ENCODE data around the gene GRAPL.
"Not testable (repeated sequence)": the region's sequence is repeated elsewhere in the genome, so short reads cannot be mapped to it uniquely, and the experiment has no call there.

The GRAPL gene

GRCh38 chr17:19127148-19127980, at the start of gene GRAPL:
Gene GRAPL, plus strand, starts transcription at chr17:19127589. Its CDS starts 31 bp downstream, at chr17:19127620.
- not testable (repeated sequence) for DNase-seq

GRCh38 chr17:19088804-19089685, 38.3 kb upstream of the GRAPL start:
- not testable (repeated sequence) for DNase-seq

GRCh38 chr17:19090058-19090772, 37.2 kb upstream of the GRAPL start:
- DNase-seq, result not testable (repeated sequence)

- DNase-seq, result not testable (repeated sequence)
Measured at GRCh38 chr17:19092737-19093683, 34.4 kb upstream of the GRAPL start.

GRCh38 chr17:19093684-19094438, 33.5 kb upstream of the GRAPL start:
- not testable (repeated sequence) for DNase-seq

GRCh38 chr17:19108517-19108916, 18.9 kb upstream of the GRAPL start:
- not testable (repeated sequence) for DNase-seq

GRCh38 chr17:19110189-19111097, 16.9 kb upstream of the GRAPL start:
- DNase-seq, result not testable (repeated sequence)

- DNase-seq, result not testable (repeated sequence)
Measured at GRCh38 chr17:19111111-19111711, 16.2 kb upstream of the GRAPL start.

- DNase-seq, result not testable (repeated sequence)
Measured at GRCh38 chr17:19111801-19112458, 15.5 kb upstream of the GRAPL start.

GRCh38 chr17:19112459-19112826, 14.9 kb upstream of the GRAPL start:
- not testable (repeated sequence) for DNase-seq

GRCh38 chr17:19118695-19119094, 8.7 kb upstream of the GRAPL start:
- not testable (repeated sequence) for DNase-seq

GRCh38 chr17:19125289-19125688, 2.1 kb upstream of the GRAPL start:
- DNase-seq, result not testable (repeated sequence)

GRCh38 chr17:19129500-19129899, 2.1 kb downstream of the GRAPL start:
- not testable (repeated sequence) for DNase-seq

GRCh38 chr17:19131108-19131507, 3.7 kb downstream of the GRAPL start:
- not testable (repeated sequence) for DNase-seq

- DNase-seq, result not testable (repeated sequence)
Measured at GRCh38 chr17:19131772-19132171, 4.4 kb downstream of the GRAPL start.

- not testable (repeated sequence) for DNase-seq
Measured at GRCh38 chr17:19133793-19134192, 6.4 kb downstream of the GRAPL start.

GRCh38 chr17:19135391-19135790, 8.0 kb downstream of the GRAPL start:
- DNase-seq, result not testable (repeated sequence)

GRCh38 chr17:19136138-19136537, 8.7 kb downstream of the GRAPL start:
- DNase-seq, result not testable (repeated sequence)

- not testable (repeated sequence) for DNase-seq
Measured at GRCh38 chr17:19136605-19137004, 9.2 kb downstream of the GRAPL start.
